K562 (cell line): ENCODE measurements around the gene CTSH. TPM values are rescaled to one million over a fixed set of nuclear protein-coding genes. Genes with fewer than 3 reads are reported as not detected.

Source experiments
- GABPB1 ChIP-seq: sonication (generic); formaldehyde crosslinking; IDR thresholded peaks from 2 replicates; pipeline ENCODE4 v1.8.0; 2022; ENCODE audit warnings: mild to moderate bottlenecking, missing genetic modification reagents
- GMEB1 ChIP-seq: fragments of 250-450 bp; sonication (Bioruptor Pico); IDR thresholded peaks from 2 replicates; pipeline ENCODE4 v1.4.0; 2020; ENCODE audit warnings: mild to moderate bottlenecking
- HDAC6 ChIP-seq: IDR thresholded peaks from 2 replicates; pipeline ENCODE4 v1.6.1; 2012; ENCODE audit warnings: low read depth, mild to moderate bottlenecking, control low read depth, inconsistent platforms, low read length, moderate library complexity
- HNRNPH1 ChIP-seq: fragments of 200-400 bp; formaldehyde crosslinking; optimal IDR thresholded peaks from 2 replicates; pipeline ENCODE3; 2017; ENCODE audit warnings: low read depth, mild to moderate bottlenecking, low read length, moderate library complexity
- L3MBTL2 ChIP-seq: fragments of 450-650 bp; IDR thresholded peaks from 2 replicates; pipeline ENCODE4 v1.6.1; 2016; ENCODE audit warnings: mild to moderate bottlenecking, moderate library complexity
- MYNN ChIP-seq, 2 experiments: sonication (generic); formaldehyde crosslinking in 1 of 2; IDR thresholded peaks; 2 replicates each; pipeline versions ENCODE4 v1.5.0 to v1.6.1; 2016 to 2020; ENCODE audit warnings: antibody characterized with exemption in 1 of 2, missing genetic modification reagents in 1 of 2
- NEUROD1 ChIP-seq: fragments of 150-350 bp; IDR thresholded peaks from 2 replicates; pipeline ENCODE4 v1.6.1; 2014; ENCODE audit warnings: borderline replicate concordance, low read length, low read depth; ENCODE audit not compliant: partially characterized antibody
- TFE3 ChIP-seq: fragments of 450-650 bp; formaldehyde crosslinking; IDR thresholded peaks from 2 replicates; pipeline ENCODE4 v1.4.0; 2020; ENCODE audit warnings: mild to moderate bottlenecking, mixed read lengths
- ZNF589 ChIP-seq: fragments of 200-800 bp; sonication (Bioruptor generic); IDR thresholded peaks from 2 replicates; pipeline ENCODE4 v1.6.1; 2016; ENCODE audit warnings: low read depth, missing genetic modification characterization, missing compliant biosample characterization
- polyA plus RNA-seq, 8 experiments: library from polyadenylated mRNA; depleted of rRNA in 4 of 8; stranded (reverse) in 5 of 8; unstranded in 3 of 8; fragments of >200 nt; fragmentation: Nextera tagmentation in 2 of 8; fragmentation: Illumina TruSeq in 1 of 8; extraction: Ambion mirVana in 2 of 8; extraction: Trizol in 1 of 8; gene quantifications; 2 replicates each; pipeline versions ENCODE4 v1.2.1 to v1.2.3, GENCODE V29; 2011 to 2014; ENCODE audit warnings: inconsistent platforms in 1 of 8, missing spikeins in 1 of 8
- total RNA-seq, 7 experiments: library from RNA; depleted of rRNA in 6 of 7; stranded (reverse); fragments of >200 nt in 6 of 7; fragmentation: Illumina TruSeq in 2 of 7; extraction: Trizol in 2 of 7; gene quantifications; 2 replicates each; pipeline versions ENCODE4 v1.2.1 to v1.2.3, GENCODE V29; 2011 to 2021; ENCODE audit warnings: low replicate concordance in 1 of 7
- TF ChIP-seq, protein P1 (sequence below): fragments of 450-650 bp; IDR thresholded peaks from 2 replicates; pipeline ENCODE4 v1.7.1; 2018; ENCODE audit warnings: mild to moderate bottlenecking, low read depth; ENCODE audit not compliant: partially characterized antibody
- TF ChIP-seq, protein P2 (sequence below): fragments of 200-800 bp; sonication (Bioruptor generic); IDR thresholded peaks from 2 replicates; pipeline ENCODE4 v1.6.1; 2017; ENCODE audit warnings: missing genetic modification characterization, missing compliant biosample characterization
- TF ChIP-seq, protein P3 (sequence below): IDR thresholded peaks from 3 replicates; pipeline ENCODE4 v1.6.1; 2011; ENCODE audit warnings: borderline replicate concordance, mild to moderate bottlenecking, moderate library complexity; ENCODE audit not compliant: insufficient read length; ENCODE audit errors: extremely low read depth

The CTSH gene
- total and polyA plus RNA-seq, 9 of the 15 experiments (the other 6 are each of a cell fraction or from before 2014, with no cell fraction given): 15.0 to 462 (median 173) TPM

- TF ChIP-seq L3MBTL2 (peak; percentile 59; the same call in 1 of the 2 replicates), ZNF589 (CRISPR knock-in tag) (no peak), HDAC6 (no peak), GABPB1 (CRISPR knock-in tag) (no peak), TFE3 (CRISPR knock-in tag) (no peak), HNRNPH1 (no peak), GMEB1 (peak; percentile 90), MYNN (IDR thresholded peaks at IDR 0.05) (no peak), MYNN (CRISPR knock-in tag; IDR thresholded peaks at IDR 0.05) (no peak), NEUROD1 (peak; percentile 19)
- TF ChIP-seq, protein P1, sequence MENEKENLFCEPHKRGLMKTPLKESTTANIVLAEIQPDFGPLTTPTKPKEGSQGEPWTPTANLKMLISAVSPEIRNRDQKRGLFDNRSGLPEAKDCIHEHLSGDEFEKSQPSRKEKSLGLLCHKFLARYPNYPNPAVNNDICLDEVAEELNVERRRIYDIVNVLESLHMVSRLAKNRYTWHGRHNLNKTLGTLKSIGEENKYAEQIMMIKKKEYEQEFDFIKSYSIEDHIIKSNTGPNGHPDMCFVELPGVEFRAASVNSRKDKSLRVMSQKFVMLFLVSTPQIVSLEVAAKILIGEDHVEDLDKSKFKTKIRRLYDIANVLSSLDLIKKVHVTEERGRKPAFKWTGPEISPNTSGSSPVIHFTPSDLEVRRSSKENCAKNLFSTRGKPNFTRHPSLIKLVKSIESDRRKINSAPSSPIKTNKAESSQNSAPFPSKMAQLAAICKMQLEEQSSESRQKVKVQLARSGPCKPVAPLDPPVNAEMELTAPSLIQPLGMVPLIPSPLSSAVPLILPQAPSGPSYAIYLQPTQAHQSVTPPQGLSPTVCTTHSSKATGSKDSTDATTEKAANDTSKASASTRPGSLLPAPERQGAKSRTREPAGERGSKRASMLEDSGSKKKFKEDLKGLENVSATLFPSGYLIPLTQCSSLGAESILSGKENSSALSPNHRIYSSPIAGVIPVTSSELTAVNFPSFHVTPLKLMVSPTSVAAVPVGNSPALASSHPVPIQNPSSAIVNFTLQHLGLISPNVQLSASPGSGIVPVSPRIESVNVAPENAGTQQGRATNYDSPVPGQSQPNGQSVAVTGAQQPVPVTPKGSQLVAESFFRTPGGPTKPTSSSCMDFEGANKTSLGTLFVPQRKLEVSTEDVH: no peak
- TF ChIP-seq, protein P2, sequence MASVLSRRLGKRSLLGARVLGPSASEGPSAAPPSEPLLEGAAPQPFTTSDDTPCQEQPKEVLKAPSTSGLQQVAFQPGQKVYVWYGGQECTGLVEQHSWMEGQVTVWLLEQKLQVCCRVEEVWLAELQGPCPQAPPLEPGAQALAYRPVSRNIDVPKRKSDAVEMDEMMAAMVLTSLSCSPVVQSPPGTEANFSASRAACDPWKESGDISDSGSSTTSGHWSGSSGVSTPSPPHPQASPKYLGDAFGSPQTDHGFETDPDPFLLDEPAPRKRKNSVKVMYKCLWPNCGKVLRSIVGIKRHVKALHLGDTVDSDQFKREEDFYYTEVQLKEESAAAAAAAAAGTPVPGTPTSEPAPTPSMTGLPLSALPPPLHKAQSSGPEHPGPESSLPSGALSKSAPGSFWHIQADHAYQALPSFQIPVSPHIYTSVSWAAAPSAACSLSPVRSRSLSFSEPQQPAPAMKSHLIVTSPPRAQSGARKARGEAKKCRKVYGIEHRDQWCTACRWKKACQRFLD: 0 out of 2 replicates have a peak, but pooled peaks have one; percentile 50
- TF ChIP-seq, protein P3, sequence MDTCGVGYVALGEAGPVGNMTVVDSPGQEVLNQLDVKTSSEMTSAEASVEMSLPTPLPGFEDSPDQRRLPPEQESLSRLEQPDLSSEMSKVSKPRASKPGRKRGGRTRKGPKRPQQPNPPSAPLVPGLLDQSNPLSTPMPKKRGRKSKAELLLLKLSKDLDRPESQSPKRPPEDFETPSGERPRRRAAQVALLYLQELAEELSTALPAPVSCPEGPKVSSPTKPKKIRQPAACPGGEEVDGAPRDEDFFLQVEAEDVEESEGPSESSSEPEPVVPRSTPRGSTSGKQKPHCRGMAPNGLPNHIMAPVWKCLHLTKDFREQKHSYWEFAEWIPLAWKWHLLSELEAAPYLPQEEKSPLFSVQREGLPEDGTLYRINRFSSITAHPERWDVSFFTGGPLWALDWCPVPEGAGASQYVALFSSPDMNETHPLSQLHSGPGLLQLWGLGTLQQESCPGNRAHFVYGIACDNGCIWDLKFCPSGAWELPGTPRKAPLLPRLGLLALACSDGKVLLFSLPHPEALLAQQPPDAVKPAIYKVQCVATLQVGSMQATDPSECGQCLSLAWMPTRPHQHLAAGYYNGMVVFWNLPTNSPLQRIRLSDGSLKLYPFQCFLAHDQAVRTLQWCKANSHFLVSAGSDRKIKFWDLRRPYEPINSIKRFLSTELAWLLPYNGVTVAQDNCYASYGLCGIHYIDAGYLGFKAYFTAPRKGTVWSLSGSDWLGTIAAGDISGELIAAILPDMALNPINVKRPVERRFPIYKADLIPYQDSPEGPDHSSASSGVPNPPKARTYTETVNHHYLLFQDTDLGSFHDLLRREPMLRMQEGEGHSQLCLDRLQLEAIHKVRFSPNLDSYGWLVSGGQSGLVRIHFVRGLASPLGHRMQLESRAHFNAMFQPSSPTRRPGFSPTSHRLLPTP: no peak
Measured at GRCh38 chr15:78872155-78872971, 72.5 kb downstream of the CTSH start, which contains the start of gene MORF4L1 (continued).
